Caco-2 (cell line): ENCODE measurements around the gene BCL2L2. TPM values are rescaled to one million over a fixed set of nuclear protein-coding genes. Genes with fewer than 3 reads are reported as not detected.
A peak's percentile ranks its signal among the peaks of the same experiment; 100 is the strongest.

Experiments used
- BruUV-seq: library from RNA; stranded (reverse); fragments of 400-500 nt; replicated peaks from 2 replicates; lab custom pipeline; 2021; lab: Mats Ljungman, UMichigan
- CTCF ChIA-PET: fragments of 300-600 bp; sonication (Branson Sonifier 250); formaldehyde crosslinking; loops from one replicate; lab custom pipeline; 2022; ENCODE audit warnings: antibody characterized with exemption; lab: Charles Lee
- POLR2A ChIA-PET: fragments of 300-600 bp; sonication (Branson Sonifier 250); formaldehyde crosslinking; loops from one replicate; lab custom pipeline; 2022; ENCODE audit warnings: antibody characterized with exemption; lab: Charles Lee
- DNase-seq, 2 experiments: peaks; one replicate each; pipeline versions ENCODE4 v3.0.0 to v3.0.0-alpha.2; 2020 to 2022
- H3K27me3 ChIP-seq: replicated peaks from 2 replicates; pipeline ENCODE4 v1.6.0; 2011; ENCODE audit warnings: low read length; ENCODE audit not compliant: control insufficient read depth, insufficient read depth
- H3K36me3 ChIP-seq: 2 replicates; pipeline ENCODE4 v1.5.1; 2011; ENCODE audit warnings: low read length; ENCODE audit not compliant: control insufficient read depth, insufficient read depth
- H3K4me1 ChIP-seq: fragments of 250-450 bp; sonication (Bioruptor Pico); 2 replicates; pipeline ENCODE4 v1.5.1; 2020; ENCODE audit warnings: mild to moderate bottlenecking
- H3K4me3 ChIP-seq: 2 replicates; pipeline ENCODE4 v1.5.1; 2011; ENCODE audit warnings: low read depth, mild to moderate bottlenecking, control low read depth, low read length
- H3K9me3 ChIP-seq: fragments of 250-450 bp; sonication (Bioruptor Pico); 2 replicates; pipeline ENCODE4 v1.5.1; 2020; ENCODE audit warnings: mild to moderate bottlenecking, moderate library complexity
- H3K27ac Mint-ChIP-seq: one replicate; pipeline ENCODE4 v1.8.0; 2022; ENCODE audit warnings: mixed read lengths; ENCODE audit not compliant: unreplicated experiment
- H3K27me3 Mint-ChIP-seq: one replicate; pipeline ENCODE4 v1.8.0; 2022; ENCODE audit warnings: mixed read lengths; ENCODE audit not compliant: insufficient read depth, unreplicated experiment
- H3K36me3 Mint-ChIP-seq: one replicate; pipeline ENCODE4 v1.8.0; 2022; ENCODE audit warnings: mild to moderate bottlenecking, mixed read lengths; ENCODE audit not compliant: insufficient read depth, unreplicated experiment
- H3K4me1 Mint-ChIP-seq: one replicate; pipeline ENCODE4 v1.8.0; 2022; ENCODE audit warnings: low read depth, mixed read lengths; ENCODE audit not compliant: unreplicated experiment
- H3K4me3 Mint-ChIP-seq: one replicate; pipeline ENCODE4 v1.8.0; 2022; ENCODE audit warnings: mild to moderate bottlenecking, moderate library complexity, mixed read lengths; ENCODE audit not compliant: unreplicated experiment
- H3K9me3 Mint-ChIP-seq: one replicate; pipeline ENCODE4 v1.8.0; 2022; ENCODE audit warnings: mixed read lengths; ENCODE audit not compliant: unreplicated experiment
- intact Hi-C: fragments of 100-400 bp; cut with micrococcal nuclease; formaldehyde crosslinking; loops from one replicate; pipeline ENCODE4 v1.10.0; 2022; ENCODE audit not compliant: unreplicated experiment
- total RNA-seq: library from RNA; stranded (reverse); gene quantifications from 2 replicates; pipeline ENCODE4 v1.2.3, GENCODE V29; 2022
- TF ChIP-seq, protein P1 (sequence below), 2 experiments: fragments of 200-600 bp in 1 of 2; IDR thresholded peaks; 1 replicate in 1 of 2; 2 replicates in 1 of 2; pipeline versions ENCODE4 v1.5.1 to v1.8.0; 2011 to 2022; ENCODE audit warnings: antibody characterized with exemption in 1 of 2, control low read depth in 1 of 2, inconsistent platforms in 1 of 2, low read depth in 1 of 2, low read length in 1 of 2, mild to moderate bottlenecking in 1 of 2, moderate library complexity in 1 of 2; ENCODE audit not compliant: insufficient read depth in 1 of 2, severe bottlenecking in 1 of 2, unreplicated experiment in 1 of 2

The BCL2L2 gene
- total RNA-seq, 1 experiment from 2014 or later: 20.8 TPM

DNA sequence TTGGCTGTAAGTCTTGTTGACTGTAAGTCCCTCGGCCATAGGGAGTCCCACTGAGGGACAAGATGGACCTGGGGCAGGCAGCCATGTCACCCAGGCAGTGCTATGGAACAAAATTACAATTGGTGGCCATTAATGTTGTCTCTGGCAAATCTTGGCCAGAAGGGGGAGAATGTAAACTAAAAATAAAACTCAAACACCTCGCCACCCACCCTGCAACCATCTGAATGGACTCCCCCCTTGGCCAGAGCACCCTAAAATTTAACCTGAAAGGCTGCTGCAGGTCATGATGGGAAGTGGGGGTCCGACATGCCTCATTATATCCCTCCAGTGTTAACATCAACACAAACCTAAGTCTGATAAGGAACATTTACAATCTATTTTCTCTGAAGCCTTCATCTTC is 37.8 kb downstream of the BCL2L2 start:
- Histone ChIP-seq H3K27me3 (no peaks in the 10 kb centered on the region), H3K4me1 (no peaks in the 10 kb centered on the region; the same call in 1 of the 2 replicates), H3K4me3 (no peak overlapping the region), H3K36me3 (no peaks in the 10 kb centered on the region), H3K9me3 (peaks cover 15% of the 10 kb centered on the region)
- TF ChIP-seq, protein P1, sequence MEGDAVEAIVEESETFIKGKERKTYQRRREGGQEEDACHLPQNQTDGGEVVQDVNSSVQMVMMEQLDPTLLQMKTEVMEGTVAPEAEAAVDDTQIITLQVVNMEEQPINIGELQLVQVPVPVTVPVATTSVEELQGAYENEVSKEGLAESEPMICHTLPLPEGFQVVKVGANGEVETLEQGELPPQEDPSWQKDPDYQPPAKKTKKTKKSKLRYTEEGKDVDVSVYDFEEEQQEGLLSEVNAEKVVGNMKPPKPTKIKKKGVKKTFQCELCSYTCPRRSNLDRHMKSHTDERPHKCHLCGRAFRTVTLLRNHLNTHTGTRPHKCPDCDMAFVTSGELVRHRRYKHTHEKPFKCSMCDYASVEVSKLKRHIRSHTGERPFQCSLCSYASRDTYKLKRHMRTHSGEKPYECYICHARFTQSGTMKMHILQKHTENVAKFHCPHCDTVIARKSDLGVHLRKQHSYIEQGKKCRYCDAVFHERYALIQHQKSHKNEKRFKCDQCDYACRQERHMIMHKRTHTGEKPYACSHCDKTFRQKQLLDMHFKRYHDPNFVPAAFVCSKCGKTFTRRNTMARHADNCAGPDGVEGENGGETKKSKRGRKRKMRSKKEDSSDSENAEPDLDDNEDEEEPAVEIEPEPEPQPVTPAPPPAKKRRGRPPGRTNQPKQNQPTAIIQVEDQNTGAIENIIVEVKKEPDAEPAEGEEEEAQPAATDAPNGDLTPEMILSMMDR (IDR thresholded peaks at IDR 0.05; ENCODE audit: insufficient read depth in 1 of 2, low read depth in 1 of 2, low read length in 1 of 2, severe bottlenecking in 1 of 2, unreplicated experiment in 1 of 2): no peak
- DNase-seq: no peak
- no peaks in the 10 kb centered on the region for H3K9me3 Mint-ChIP-seq
- intact Hi-C loops: no loop called here
- no peaks in the 10 kb centered on the region for H3K36me3 Mint-ChIP-seq
- H3K27me3 Mint-ChIP-seq: no peaks in the 10 kb centered on the region
- POLR2A ChIA-PET: no interaction called here
- no TSS peak for BruUV-seq
- H3K4me3 Mint-ChIP-seq: no peak overlapping the region
- CTCF ChIA-PET: interaction anchor here (0.8 kb wide), 1 partner anchor 13 kb away, joined by 3 read pairs; no protein-coding TSS in a partner anchor
- peaks cover 8% of the 10 kb centered on the region for H3K4me1 Mint-ChIP-seq
- no peak overlapping the region for H3K27ac Mint-ChIP-seq

- no TSS peak for BruUV-seq
- Mint-ChIP-seq H3K9me3 (no peaks in the 10 kb centered on the region), H3K36me3 (no peaks in the 10 kb centered on the region), H3K4me3 (no peak overlapping the region), H3K27ac (no peak overlapping the region), H3K4me1 (peaks cover 8% of the 10 kb centered on the region), H3K27me3 (peaks cover 3% of the 10 kb centered on the region)
- no peak for DNase-seq
- Histone ChIP-seq H3K9me3 (no peaks in the 10 kb centered on the region), H3K4me3 (no peak overlapping the region), H3K36me3 (no peaks in the 10 kb centered on the region), H3K27me3 (no peaks in the 10 kb centered on the region), H3K4me1 (no peaks in the 10 kb centered on the region; the same call in 1 of the 2 replicates)
- ChIA-PET POLR2A (interaction anchor here (1.0 kb wide), 1 partner anchor 25 kb away, joined by 4 read pairs; the partner anchor contains the start of gene PABPN1), CTCF (interaction anchor here (0.5 to 1.7 kb wide), 3 partner anchors 15 to 1365 kb away, joined by 3 to 8 read pairs (median 4); no protein-coding TSS in a partner anchor)
- intact Hi-C loops: no loop called here
- TF ChIP-seq, protein P1 (IDR thresholded peaks at IDR 0.05; ENCODE audit: insufficient read depth in 1 of 2, low read depth in 1 of 2, low read length in 1 of 2, severe bottlenecking in 1 of 2, unreplicated experiment in 1 of 2): peak in 1 of 2 experiments; percentile 22
These were observed 39.5 kb downstream of the BCL2L2 start for GRCh38 chr14:23345987-23346692.

- no peaks in the 10 kb centered on the region for H3K9me3 Mint-ChIP-seq
- no peaks in the 10 kb centered on the region for H3K36me3 Mint-ChIP-seq
- TF ChIP-seq, protein P1 (IDR thresholded peaks at IDR 0.05; ENCODE audit: insufficient read depth in 1 of 2, low read depth in 1 of 2, low read length in 1 of 2, severe bottlenecking in 1 of 2, unreplicated experiment in 1 of 2): no peak
- no TSS peak for BruUV-seq
- H3K4me3 Mint-ChIP-seq: no peak overlapping the region
- H3K4me1 Mint-ChIP-seq: peaks cover 8% of the 10 kb centered on the region
- Histone ChIP-seq H3K4me3 (no peak overlapping the region), H3K27me3 (no peaks in the 10 kb centered on the region), H3K9me3 (no peaks in the 10 kb centered on the region), H3K4me1 (no peaks in the 10 kb centered on the region; the same call in 1 of the 2 replicates), H3K36me3 (no peaks in the 10 kb centered on the region)
- POLR2A ChIA-PET: no interaction called here
- intact Hi-C loops: no loop called here
- peaks cover 3% of the 10 kb centered on the region for H3K27me3 Mint-ChIP-seq
- CTCF ChIA-PET: interaction anchor here (1.0 to 1.7 kb wide), 2 partner anchors 14 to 33 kb away, joined by 3 to 8 read pairs; no protein-coding TSS in a partner anchor
- DNase-seq: no peak
- H3K27ac Mint-ChIP-seq: no peak overlapping the region
These were observed 40.2 kb downstream of the BCL2L2 start for GRCh38 chr14:23346693-23347405.
